ENCODE results near the gene LHFPL5. TPM values are rescaled to one million over a fixed set of nuclear protein-coding genes. Genes with fewer than 3 reads are reported as not detected.
A peak's percentile ranks its signal among the peaks of the same experiment; 100 is the strongest.

LHFPL5 gene
- total and polyA plus RNA-seq, 2 of the 13 experiments (the other 11 are each of a cell fraction or from before 2014, with no cell fraction given), result 0.03 TPM; not detected in 1

- no peak for TF ChIP-seq ZMAT5 (CRISPR knock-in tag; IDR thresholded peaks at IDR 0.05; ENCODE audit: borderline replicate concordance, low read depth)
- TF ChIP-seq PBX3 (CRISPR knock-in tag; IDR thresholded peaks at IDR 0.05; ENCODE audit: borderline replicate concordance), result peak; percentile 97
- peak; percentile 100 for TF ChIP-seq IKZF4 (CRISPR knock-in tag; IDR thresholded peaks at IDR 0.05; ENCODE audit: borderline replicate concordance, low read depth, not compliant biosample characterization)
- peak; percentile 88 for TF ChIP-seq ELF4 (CRISPR knock-in tag; IDR thresholded peaks at IDR 0.05; ENCODE audit: borderline replicate concordance)
- TF ChIP-seq HNF4A (CRISPR knock-in tag; IDR thresholded peaks at IDR 0.05), result no peak
- TF ChIP-seq ZNF687 (CRISPR knock-in tag; IDR thresholded peaks at IDR 0.05), result peak; percentile 87
- TF ChIP-seq RNF2 (conservative IDR thresholded peaks at IDR 0.05; ENCODE audit: low read depth), result no peak
- no peak for TF ChIP-seq HNRNPUL1 (IDR thresholded peaks at IDR 0.05; ENCODE audit: low read depth, low read length)
- peak; percentile 91 for TF ChIP-seq ATF3 (CRISPR knock-in tag; IDR thresholded peaks at IDR 0.05)
- TF ChIP-seq NFYC (CRISPR knock-in tag; IDR thresholded peaks at IDR 0.05), result no peak; the same call in 1 of the 2 replicates
- TF ChIP-seq TOPORS (CRISPR knock-in tag; IDR thresholded peaks at IDR 0.05), result peak; percentile 97
- no peak for TF ChIP-seq HNF4G (IDR thresholded peaks at IDR 0.05; ENCODE audit: borderline replicate concordance, low read depth, low read length)
- 0 out of 2 replicates have a peak, but pooled peaks have one; percentile 56 for TF ChIP-seq HNF4G (CRISPR knock-in tag; IDR thresholded peaks at IDR 0.05; ENCODE audit: borderline replicate concordance, low read depth)
- TF ChIP-seq ZNF670 (CRISPR knock-in tag; IDR thresholded peaks at IDR 0.05; ENCODE audit: borderline replicate concordance), result peak; percentile 90
- TF ChIP-seq ZBTB20 (CRISPR knock-in tag; IDR thresholded peaks at IDR 0.05; ENCODE audit: borderline replicate concordance, low read depth), result peak; percentile 76; the same call in 1 of the 2 replicates
- TF ChIP-seq ZNF607 (CRISPR knock-in tag; IDR thresholded peaks at IDR 0.05; ENCODE audit: borderline replicate concordance), result peak; percentile 100
- no peak for TF ChIP-seq NFIB (CRISPR knock-in tag; IDR thresholded peaks at IDR 0.05; ENCODE audit: borderline replicate concordance)
- TF ChIP-seq ARNT (IDR thresholded peaks at IDR 0.05), result no peak
- TF ChIP-seq CHD2 (IDR thresholded peaks at IDR 0.05; ENCODE audit: low read depth, low read length), result no peak
- no peak for TF ChIP-seq NONO (IDR thresholded peaks at IDR 0.05)
- TF ChIP-seq NONO (CRISPR knock-in tag; conservative IDR thresholded peaks at IDR 0.05), result peak; percentile 70
- no peak for TF ChIP-seq LCORL (IDR thresholded peaks at IDR 0.05)
- peak; percentile 91 for TF ChIP-seq LCORL (CRISPR knock-in tag; IDR thresholded peaks at IDR 0.05)
- peak; percentile 86; the same call in 1 of the 2 replicates for TF ChIP-seq ZNF660 (CRISPR knock-in tag; IDR thresholded peaks at IDR 0.05; ENCODE audit: borderline replicate concordance, low read depth)
- peak; percentile 99 for TF ChIP-seq ZNF235 (CRISPR knock-in tag; IDR thresholded peaks at IDR 0.05; ENCODE audit: borderline replicate concordance)
Measured at GRCh38 chr6:35804996-35805736, at the start of gene LHFPL5 (continued).
